Activated CD4-positive, alpha-beta T cell treated with anti-CD3 and anti-CD28 coated beads, Interleukin-2, amount 10 ng/mL, durations not matched to agents 7 days and 5 days (primary cell): ENCODE measurements around the gene MRPL20. TPM values are rescaled to one million over a fixed set of nuclear protein-coding genes. Genes with fewer than 3 reads are reported as not detected.
"Not testable (repeated sequence)": the region's sequence is repeated elsewhere in the genome, so short reads cannot be mapped to it uniquely, and the experiment has no call there.

Source experiments
- CTCF ChIA-PET: fragments of 350-600 bp; sonication (Branson Sonifier 250); formaldehyde crosslinking; loops from one replicate; lab custom pipeline; 2021; ENCODE audit warnings: antibody characterized with exemption; lab: Charles Lee
- POLR2A ChIA-PET: fragments of 350-600 bp; sonication (Branson Sonifier 250); formaldehyde crosslinking; loops from one replicate; lab custom pipeline; 2021; ENCODE audit warnings: antibody characterized with exemption; lab: Charles Lee
- DNase-seq: peaks from one replicate; pipeline ENCODE4 v3.0.0-alpha.2; 2020
- H3K27ac Mint-ChIP-seq: one replicate; pipeline ENCODE4 v1.8.0; 2021; ENCODE audit warnings: mild to moderate bottlenecking, moderate library complexity, mixed read lengths
- H3K27me3 Mint-ChIP-seq: one replicate; pipeline ENCODE4 v1.8.0; 2021; ENCODE audit warnings: mixed read lengths
- H3K36me3 Mint-ChIP-seq: one replicate; pipeline ENCODE4 v1.8.0; 2021; ENCODE audit warnings: low read depth, mixed read lengths
- H3K4me1 Mint-ChIP-seq: one replicate; pipeline ENCODE4 v1.8.0; 2021; ENCODE audit warnings: mixed read lengths
- H3K4me3 Mint-ChIP-seq: one replicate; pipeline ENCODE4 v1.8.0; 2021; ENCODE audit warnings: mild to moderate bottlenecking, moderate library complexity, mixed read lengths
- H3K9me3 Mint-ChIP-seq: one replicate; pipeline ENCODE4 v1.8.0; 2021; ENCODE audit warnings: mixed read lengths
- total RNA-seq, 2 experiments: library from RNA; stranded (reverse); gene quantifications; one replicate each; pipeline ENCODE4 v1.2.3, GENCODE V29; 2021

The MRPL20 gene
- total RNA-seq, 2 experiments from 2014 or later, result 98.6 to 107 TPM

DNA sequence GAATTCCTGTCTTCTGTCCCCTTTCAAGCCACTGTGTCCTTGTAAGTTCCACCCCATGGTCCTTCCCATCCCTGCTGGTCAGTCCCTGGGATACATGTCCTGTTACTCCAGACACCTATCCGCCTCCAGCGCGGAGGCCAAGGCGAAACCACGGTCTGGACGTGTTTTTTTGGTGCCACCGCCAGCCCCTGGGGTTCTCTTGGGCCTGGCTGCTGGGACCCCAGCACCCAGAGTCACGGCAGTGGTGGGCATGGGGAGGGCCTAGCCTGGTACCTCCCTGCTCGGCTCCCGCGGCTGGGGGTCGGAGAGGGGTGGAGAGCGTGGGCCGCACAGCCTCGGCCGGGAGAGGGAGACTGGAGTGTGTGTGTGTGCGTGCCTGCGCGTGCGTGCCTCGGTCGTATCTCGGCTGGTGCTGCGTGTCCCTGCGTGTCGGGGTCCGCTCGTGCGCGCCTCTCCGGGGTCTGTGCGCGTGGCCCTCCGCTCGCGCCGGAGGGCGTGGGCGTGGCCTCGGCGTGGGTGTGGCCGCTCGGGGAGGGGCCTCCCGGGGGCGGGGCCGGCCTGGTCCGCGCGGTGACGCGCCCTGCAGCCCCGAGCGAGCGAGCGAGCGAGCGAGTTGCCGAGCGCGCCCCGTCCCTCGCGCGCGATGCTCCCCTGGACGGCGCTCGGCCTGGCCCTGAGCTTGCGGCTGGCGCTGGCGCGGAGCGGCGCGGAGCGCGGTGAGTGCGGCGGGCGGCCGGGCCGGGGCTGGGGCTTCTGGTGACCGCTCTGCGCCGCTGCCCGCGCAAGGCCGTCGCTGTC lies 28.2 kb upstream of the MRPL20 start, which contains the start of gene VWA1:
Gene VWA1, plus strand, starts transcription at position 585 of the 798 bp plus-strand sequence. Its CDS starts 59 bp downstream, at position 644.
- peaks cover 6% of the 10 kb centered on the region for H3K4me1 Mint-ChIP-seq
- CTCF ChIA-PET, result no interaction called here
- POLR2A ChIA-PET, result no interaction called here
- no peaks in the 10 kb centered on the region for H3K36me3 Mint-ChIP-seq
- H3K9me3 Mint-ChIP-seq, result no peaks in the 10 kb centered on the region
- DNase-seq, result peak; percentile 58
- H3K4me3 Mint-ChIP-seq, result peak within 1 kb of the TSS; percentile 47
- peak within 1 kb of the TSS; percentile 1 for H3K27ac Mint-ChIP-seq
- peaks cover 10% of the 10 kb centered on the region for H3K27me3 Mint-ChIP-seq

DNA sequence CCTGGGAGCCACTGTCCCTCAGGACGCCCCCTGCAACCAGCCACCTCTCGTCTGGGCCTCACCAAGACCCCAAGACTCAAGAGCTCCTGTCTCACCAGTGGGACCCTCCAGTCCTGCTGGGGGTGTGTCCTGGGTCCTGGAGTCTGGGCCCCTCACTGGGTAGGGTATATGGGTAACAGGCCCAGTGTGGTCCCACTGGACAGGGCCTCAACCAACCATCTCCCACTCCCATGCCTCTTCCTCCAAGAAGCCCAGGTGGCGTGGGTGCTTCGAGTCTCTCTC lies 27.7 kb upstream of the MRPL20 start:
- no peak for DNase-seq
- Mint-ChIP-seq H3K4me1 (peaks cover 6% of the 10 kb centered on the region), H3K4me3 (no peak overlapping the region), H3K36me3 (no peaks in the 10 kb centered on the region), H3K27me3 (peaks cover 12% of the 10 kb centered on the region), H3K9me3 (no peaks in the 10 kb centered on the region), H3K27ac (no peak overlapping the region)
- CTCF ChIA-PET, result no interaction called here
- POLR2A ChIA-PET, result no interaction called here

DNA sequence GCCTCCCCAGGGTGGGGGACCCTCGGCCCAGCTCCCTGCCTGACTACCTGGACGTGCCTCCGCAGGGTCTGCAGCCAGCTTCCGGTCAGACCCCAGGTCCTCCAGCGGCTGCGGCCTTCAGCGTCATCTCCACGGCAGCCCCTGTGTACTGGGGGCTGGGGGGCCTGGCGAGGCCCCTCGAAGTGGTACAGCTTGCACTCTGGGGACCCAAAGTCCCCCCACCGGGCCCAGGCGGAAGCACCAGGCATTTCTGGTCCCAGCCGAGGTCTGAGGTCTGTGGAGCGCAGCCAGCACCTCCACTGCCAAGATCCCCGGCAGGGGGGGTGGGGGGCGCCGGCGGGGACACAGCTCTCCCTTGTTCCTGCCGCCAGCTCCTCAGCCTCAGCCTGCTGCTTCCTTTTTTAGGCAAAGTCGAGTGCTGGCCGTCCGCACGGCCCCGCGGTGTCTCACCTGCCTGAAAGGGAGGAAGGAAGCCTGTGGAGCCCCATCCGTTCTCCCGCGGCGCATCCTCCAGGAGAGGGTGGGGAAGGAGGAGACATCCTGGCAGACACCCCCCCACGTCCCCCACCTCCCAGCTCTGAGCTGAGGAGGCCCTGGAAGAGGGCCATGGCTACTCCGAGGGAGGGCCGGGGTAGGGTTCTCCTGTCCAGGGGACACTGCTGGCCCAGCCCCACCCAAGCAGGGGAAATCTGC lies 27.2 kb upstream of the MRPL20 start:
- no peaks in the 10 kb centered on the region for H3K9me3 Mint-ChIP-seq
- no peak for DNase-seq
- H3K4me3 Mint-ChIP-seq, result no peak overlapping the region
- no peaks in the 10 kb centered on the region for H3K36me3 Mint-ChIP-seq
- H3K27ac Mint-ChIP-seq, result no peak overlapping the region
- CTCF ChIA-PET, result no interaction called here
- H3K4me1 Mint-ChIP-seq, result peaks cover 6% of the 10 kb centered on the region
- peaks cover 17% of the 10 kb centered on the region for H3K27me3 Mint-ChIP-seq
- POLR2A ChIA-PET, result no interaction called here

DNA sequence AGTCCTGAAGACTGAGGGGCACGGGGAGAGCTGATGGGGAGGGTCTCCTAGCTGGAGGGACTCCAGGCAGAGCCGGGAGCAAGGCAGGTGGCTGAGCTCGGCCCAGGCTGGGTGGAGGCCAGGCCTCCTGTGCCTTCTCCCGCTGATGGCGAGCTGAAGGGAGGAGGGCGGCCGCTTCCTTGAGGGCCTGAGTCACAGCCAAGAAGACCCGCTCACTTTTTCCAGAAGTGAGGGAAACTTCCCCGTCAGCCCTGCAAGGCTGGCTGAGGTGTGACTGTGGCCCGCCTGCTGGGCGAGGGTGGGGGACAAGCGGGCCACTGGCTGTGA lies 26.7 kb upstream of the MRPL20 start:
- no peak for DNase-seq
- POLR2A ChIA-PET, result interaction anchor here (0.6 kb wide), 1 partner anchor 27 kb away, joined by 3 read pairs; the partner anchor contains the start of gene MRPL20
- no peaks in the 10 kb centered on the region for H3K9me3 Mint-ChIP-seq
- H3K27ac Mint-ChIP-seq, result no peak overlapping the region
- no peak overlapping the region for H3K4me3 Mint-ChIP-seq
- peaks cover 17% of the 10 kb centered on the region for H3K27me3 Mint-ChIP-seq
- H3K4me1 Mint-ChIP-seq, result peaks cover 6% of the 10 kb centered on the region
- H3K36me3 Mint-ChIP-seq, result no peaks in the 10 kb centered on the region
- CTCF ChIA-PET, result no interaction called here

DNA sequence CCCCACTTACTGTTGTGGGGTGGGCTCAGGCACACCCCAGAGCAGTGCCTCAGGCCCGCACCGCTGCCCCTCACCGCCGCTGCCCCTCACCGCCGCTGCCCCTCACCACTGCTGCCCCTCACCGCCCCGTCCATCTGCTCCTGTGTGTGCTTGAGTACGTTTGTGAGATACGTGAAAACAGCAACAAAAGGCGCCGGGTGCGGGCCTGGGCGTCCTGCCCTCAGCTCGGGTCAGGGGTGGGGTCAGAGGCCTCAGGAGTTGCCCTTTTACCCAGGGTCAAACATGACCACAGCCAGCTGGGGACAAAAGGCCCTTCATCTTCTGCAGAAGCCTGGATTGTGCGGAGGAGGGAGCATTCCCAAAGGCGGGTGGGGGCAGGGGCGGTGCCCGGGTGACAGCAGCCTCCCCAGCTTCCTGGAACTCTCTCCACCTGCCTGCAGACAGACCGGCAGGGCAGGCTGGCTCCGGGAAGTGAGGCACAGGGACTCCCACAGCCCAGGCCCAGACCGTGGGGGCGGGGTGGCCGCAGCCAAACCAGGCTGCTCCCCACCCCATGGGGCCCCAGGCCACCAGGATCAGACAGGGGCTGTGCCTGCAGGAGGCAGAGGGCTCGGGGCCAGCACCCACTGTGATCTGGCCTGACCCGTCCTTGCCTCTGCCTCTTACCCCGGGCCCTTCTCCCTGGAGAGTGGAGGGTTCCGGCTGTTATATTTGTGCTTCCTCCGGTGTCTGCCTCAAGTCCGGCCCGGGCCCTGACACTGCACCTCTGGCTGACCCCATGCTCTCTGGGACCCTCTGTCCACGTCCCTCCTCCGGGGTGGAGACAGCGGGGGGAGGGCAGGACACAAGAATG lies 26.1 kb upstream of the MRPL20 start:
- POLR2A ChIA-PET, result interaction anchor here (0.6 kb wide), 1 partner anchor 26 kb away, joined by 3 read pairs; the partner anchor contains the start of gene MRPL20
- no peak overlapping the region for H3K4me3 Mint-ChIP-seq
- peaks cover 20% of the 10 kb centered on the region for H3K27me3 Mint-ChIP-seq
- no peak for DNase-seq
- CTCF ChIA-PET, result no interaction called here
- no peaks in the 10 kb centered on the region for H3K36me3 Mint-ChIP-seq
- H3K9me3 Mint-ChIP-seq, result no peaks in the 10 kb centered on the region
- H3K4me1 Mint-ChIP-seq, result peaks cover 9% of the 10 kb centered on the region
- no peak overlapping the region for H3K27ac Mint-ChIP-seq

DNA sequence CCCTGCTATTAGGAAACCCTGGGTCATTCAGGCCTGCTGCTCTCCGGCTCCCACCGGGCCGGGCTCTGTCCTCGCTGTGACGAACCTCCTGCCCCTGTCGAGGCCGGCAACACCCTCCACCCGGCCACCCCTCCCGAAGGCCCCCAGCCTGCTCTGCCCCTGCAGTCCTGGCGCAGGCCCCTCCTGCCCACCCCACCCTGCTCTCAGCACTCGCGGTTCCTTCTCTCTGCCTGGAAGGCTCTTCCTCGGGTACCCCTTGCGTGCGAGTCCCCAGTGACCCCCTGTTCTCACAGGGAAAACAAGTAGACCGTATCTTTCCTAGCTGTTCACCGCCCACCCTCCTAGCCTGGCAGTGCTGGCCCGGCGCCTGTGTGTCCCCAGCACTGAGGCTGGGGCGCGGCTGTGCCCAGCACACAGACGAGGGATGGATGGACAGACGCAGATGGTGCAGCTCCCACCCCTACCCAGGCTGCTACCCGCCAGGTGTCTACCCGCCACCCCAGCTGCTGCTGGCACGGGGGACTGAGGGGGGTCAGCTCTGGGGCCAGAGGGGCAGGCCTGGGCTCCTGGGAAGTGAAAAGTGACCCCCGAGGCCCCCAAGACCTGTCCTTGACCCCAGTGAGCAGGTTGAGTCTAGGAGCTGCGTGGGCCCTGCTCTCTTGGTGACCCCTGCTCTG lies 25.3 kb upstream of the MRPL20 start:
- Mint-ChIP-seq H3K4me3 (no peak overlapping the region), H3K9me3 (no peaks in the 10 kb centered on the region), H3K4me1 (peaks cover 9% of the 10 kb centered on the region), H3K36me3 (no peaks in the 10 kb centered on the region), H3K27ac (no peak overlapping the region), H3K27me3 (peaks cover 20% of the 10 kb centered on the region)
- CTCF ChIA-PET, result interaction anchor here (0.5 kb wide), 1 partner anchor 11 kb away, joined by 3 read pairs; no protein-coding TSS in a partner anchor
- POLR2A ChIA-PET, result no interaction called here
- no peak for DNase-seq

DNA sequence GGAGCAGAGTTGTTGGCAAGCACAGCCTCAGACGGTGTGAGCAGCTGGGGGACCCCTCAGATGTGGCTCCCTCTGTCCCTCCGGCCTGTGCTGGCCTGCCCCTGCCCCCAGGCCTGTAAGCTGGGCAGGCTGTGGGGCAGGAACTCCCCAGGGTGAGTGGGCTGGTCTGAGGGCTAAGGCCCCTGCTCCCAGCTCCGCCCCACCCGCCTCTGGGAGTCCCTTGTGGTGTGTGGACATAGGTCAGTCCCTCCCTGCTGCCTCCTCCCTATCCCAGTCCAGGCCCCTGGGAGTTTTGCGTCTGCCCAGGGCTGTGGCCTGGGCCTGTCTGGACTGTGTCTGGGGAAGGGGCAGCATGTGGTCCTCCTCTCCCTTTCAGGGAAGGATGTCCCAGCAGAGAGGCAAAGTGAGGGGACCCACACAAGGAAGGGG lies 24.8 kb upstream of the MRPL20 start:
- H3K27me3 Mint-ChIP-seq, result peaks cover 20% of the 10 kb centered on the region
- DNase-seq, result no peak
- CTCF ChIA-PET, result interaction anchor here (0.5 kb wide), 1 partner anchor 12 kb away, joined by 3 read pairs; no protein-coding TSS in a partner anchor
- no peak overlapping the region for H3K27ac Mint-ChIP-seq
- H3K36me3 Mint-ChIP-seq, result no peaks in the 10 kb centered on the region
- POLR2A ChIA-PET, result no interaction called here
- H3K4me1 Mint-ChIP-seq, result peaks cover 9% of the 10 kb centered on the region
- H3K9me3 Mint-ChIP-seq, result no peaks in the 10 kb centered on the region
- H3K4me3 Mint-ChIP-seq, result no peak overlapping the region

DNA sequence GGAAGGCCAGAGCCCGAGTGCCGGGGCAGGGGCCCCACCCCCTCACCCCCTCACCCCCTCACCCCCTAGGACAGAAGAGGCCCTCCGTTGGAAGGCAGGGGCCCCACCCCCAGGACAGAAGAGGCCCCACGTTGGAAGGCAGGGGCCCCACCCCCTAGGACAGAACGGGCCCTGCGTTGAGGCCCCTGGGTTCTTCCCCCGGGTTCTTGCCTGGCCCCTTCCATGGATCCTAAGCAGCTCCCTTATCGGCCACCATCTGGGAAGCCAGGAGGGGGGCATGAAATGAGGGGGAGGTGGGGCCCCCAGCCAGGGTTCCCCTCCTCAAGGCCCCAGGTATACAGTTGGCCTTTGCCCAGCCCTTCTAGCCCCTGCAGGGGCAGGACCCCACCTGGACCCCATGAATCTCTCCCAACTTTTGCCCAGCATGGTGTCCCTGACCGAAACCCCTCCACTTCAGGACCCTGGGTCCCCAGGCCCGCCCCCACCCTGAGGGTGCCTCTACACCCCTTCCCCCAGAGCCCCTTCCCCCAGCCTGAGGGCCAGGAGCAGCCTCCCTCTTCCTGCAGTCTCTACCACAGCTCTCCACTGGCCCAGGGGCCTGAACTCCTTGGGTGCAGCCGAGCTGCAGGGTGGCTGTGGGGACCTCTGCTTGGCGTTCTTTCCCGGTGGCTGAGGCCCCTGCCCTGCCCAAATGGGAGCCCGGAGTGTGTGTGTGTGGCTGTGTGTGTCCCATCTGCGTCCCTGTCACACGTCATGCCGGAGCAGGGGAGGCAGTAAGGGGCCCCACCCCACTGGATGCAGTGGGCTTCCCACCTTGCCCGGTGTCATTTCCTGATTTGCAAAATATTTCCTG lies 24.1 kb upstream of the MRPL20 start:
- Mint-ChIP-seq H3K36me3 (no peaks in the 10 kb centered on the region), H3K4me3 (no peak overlapping the region), H3K27me3 (peaks cover 19% of the 10 kb centered on the region), H3K4me1 (peaks cover 9% of the 10 kb centered on the region), H3K9me3 (no peaks in the 10 kb centered on the region), H3K27ac (no peak overlapping the region)
- DNase-seq, result no peak
- CTCF ChIA-PET, result interaction anchor here (0.8 to 1.1 kb wide), 2 partner anchors 13 to 16 kb away, joined by 3 read pairs; no protein-coding TSS in a partner anchor
- POLR2A ChIA-PET, result no interaction called here

DNA sequence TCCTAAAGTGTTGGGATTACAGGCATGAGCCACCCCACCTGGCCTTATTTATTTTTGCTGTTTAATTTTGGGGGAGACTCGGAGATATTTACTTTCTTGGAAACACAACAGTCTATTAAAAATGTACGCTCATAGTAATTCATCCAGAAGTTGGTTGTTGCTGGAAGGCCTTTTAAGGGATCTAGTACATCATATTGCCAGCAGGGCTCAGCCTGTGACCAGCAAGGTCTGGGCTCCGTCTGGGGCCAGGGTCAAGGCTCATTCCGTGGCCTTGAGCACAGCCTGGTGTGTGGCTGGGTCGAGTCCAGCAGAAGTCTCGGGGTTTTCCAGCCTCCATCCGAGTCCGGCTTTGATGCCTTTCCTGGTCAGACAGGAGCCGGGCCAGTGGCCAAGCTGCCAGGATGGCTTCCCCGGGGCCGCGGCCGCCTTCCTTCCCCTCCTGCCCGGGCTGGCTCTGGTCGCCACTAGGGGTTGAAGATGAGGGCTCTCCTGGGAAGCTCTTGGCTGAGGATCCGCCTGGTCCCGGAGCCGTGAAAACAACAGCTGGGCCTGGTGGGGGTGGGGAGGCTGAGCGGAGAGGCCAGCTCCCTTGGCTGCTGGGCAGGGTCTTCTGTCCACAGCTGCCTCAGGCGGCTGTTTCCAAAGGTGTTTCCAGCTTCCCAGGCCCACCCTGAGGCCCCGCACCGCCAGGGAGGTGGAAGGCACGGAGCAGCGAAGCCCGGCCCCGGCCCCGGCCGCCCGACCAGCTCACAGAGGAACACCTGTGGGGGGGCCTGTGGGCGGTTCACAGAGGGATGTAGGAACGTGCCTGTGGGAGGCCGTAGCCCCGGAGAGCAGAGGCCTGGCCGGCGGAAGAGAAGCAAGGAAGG lies 23.3 kb upstream of the MRPL20 start:
- H3K9me3 Mint-ChIP-seq, result no peaks in the 10 kb centered on the region
- no peak overlapping the region for H3K27ac Mint-ChIP-seq
- DNase-seq, result no peak
- H3K36me3 Mint-ChIP-seq, result no peaks in the 10 kb centered on the region
- CTCF ChIA-PET, result interaction anchor here (0.8 to 2.2 kb wide), 4 partner anchors 12 to 31 kb away, joined by 3 to 5 read pairs (median 3); partner anchors contain the start of gene CCNL2
- peaks cover 8% of the 10 kb centered on the region for H3K4me1 Mint-ChIP-seq
- H3K4me3 Mint-ChIP-seq, result no peak overlapping the region
- POLR2A ChIA-PET, result interaction anchor here (0.6 kb wide), 1 partner anchor 26 kb away, joined by 3 read pairs; no protein-coding TSS in a partner anchor
- H3K27me3 Mint-ChIP-seq, result peaks cover 21% of the 10 kb centered on the region

DNA sequence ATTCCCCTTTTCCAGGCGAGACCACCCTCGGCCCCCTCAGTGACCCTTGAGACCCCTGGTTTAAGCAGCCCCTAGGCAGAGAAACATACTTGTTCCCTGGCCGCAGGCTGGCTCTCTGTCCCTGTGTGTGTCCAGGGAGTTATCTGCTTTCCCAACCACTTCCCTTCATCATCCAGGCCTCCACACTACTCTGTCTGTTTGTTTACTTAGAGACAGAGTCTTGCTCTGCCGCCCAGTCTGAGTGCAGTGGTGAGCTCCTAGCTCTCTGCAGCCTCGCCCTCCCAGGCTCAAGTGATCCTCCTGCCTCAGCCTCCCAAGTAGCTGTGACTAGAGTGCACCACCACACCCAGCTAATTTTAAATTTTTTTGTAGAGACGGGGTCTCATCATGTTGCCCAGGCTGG lies 22.6 kb upstream of the MRPL20 start:
- CTCF ChIA-PET, result interaction anchor here (1.0 to 2.2 kb wide), 3 partner anchors 8 to 31 kb away, joined by 3 to 5 read pairs (median 5); partner anchors contain the start of gene CCNL2
- peaks cover 5% of the 10 kb centered on the region for H3K4me1 Mint-ChIP-seq
- no peak overlapping the region for H3K4me3 Mint-ChIP-seq
- no peaks in the 10 kb centered on the region for H3K9me3 Mint-ChIP-seq
- H3K36me3 Mint-ChIP-seq, result no peaks in the 10 kb centered on the region
- peaks cover 16% of the 10 kb centered on the region for H3K27me3 Mint-ChIP-seq
- no peak for DNase-seq
- POLR2A ChIA-PET, result no interaction called here
- H3K27ac Mint-ChIP-seq, result no peak overlapping the region

DNA sequence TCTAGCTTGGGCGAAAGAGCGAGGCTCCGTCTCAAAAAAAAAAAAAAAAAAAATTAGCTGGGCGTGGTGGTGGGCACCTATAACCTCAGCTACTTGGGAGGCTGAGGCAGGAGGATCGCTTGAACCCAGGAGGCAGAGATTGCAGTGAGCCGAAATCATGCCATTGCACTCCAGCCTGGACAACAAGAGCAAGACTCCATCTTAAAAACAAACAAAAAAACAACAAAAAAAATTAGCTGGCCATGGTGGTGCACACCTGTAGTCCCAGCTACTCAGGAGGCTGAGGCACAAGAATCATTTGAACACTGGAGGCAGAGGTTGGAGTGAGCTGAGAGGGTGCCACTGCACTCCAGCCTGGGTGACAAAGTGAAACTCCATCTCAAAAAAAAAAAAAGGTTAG lies 21.9 kb upstream of the MRPL20 start:
- H3K27ac Mint-ChIP-seq, POLR2A ChIA-PET, H3K4me3 Mint-ChIP-seq, H3K9me3 Mint-ChIP-seq, H3K36me3 Mint-ChIP-seq, DNase-seq, H3K4me1 Mint-ChIP-seq: not testable (repeated sequence)
- peaks cover 16% of the 10 kb centered on the region for H3K27me3 Mint-ChIP-seq
- CTCF ChIA-PET, result interaction anchor here (0.8 to 2.2 kb wide), 5 partner anchors 9 to 165 kb away, joined by 3 to 5 read pairs (median 3); partner anchors contain the start of gene CCNL2
